A673 (cell line): Measurements from ENCODE around the gene LRTM1. TPM values are rescaled to one million over a fixed set of nuclear protein-coding genes. Genes with fewer than 3 reads are reported as not detected.

Experiments
- BruUV-seq: library from RNA; stranded (reverse); fragments of 400-500 nt; replicated peaks from 2 replicates; lab custom pipeline; 2021; lab: Mats Ljungman, UMichigan
- CTCF ChIA-PET: fragments of 300-600 bp; sonication (Branson Sonifier 250); formaldehyde crosslinking; loops from one replicate; lab custom pipeline; 2022; ENCODE audit warnings: antibody characterized with exemption; lab: Charles Lee
- POLR2A ChIA-PET: fragments of 300-600 bp; sonication (Branson Sonifier 250); formaldehyde crosslinking; loops from one replicate; lab custom pipeline; 2022; ENCODE audit warnings: antibody characterized with exemption; ENCODE audit not compliant: low non-redundant PET; lab: Charles Lee
- DNase-seq: peaks from one replicate; pipeline ENCODE4 v3.0.0-alpha.2; 2015; ENCODE audit warnings: low spot score
- H3K27ac ChIP-seq: fragments of 200-600 bp; sonication (generic); 2 replicates; pipeline ENCODE4 v1.5.1; 2016; ENCODE audit warnings: mixed run types, low read depth, mild to moderate bottlenecking, mixed read lengths, antibody characterized with exemption, low read length; ENCODE audit not compliant: poor library complexity, severe bottlenecking
- H3K27me3 ChIP-seq: fragments of 200-600 bp; sonication (generic); replicated peaks from 2 replicates; pipeline ENCODE4 v1.6.1; 2017; ENCODE audit warnings: mixed run types, low read depth, mild to moderate bottlenecking, mixed read lengths, antibody characterized with exemption, low read length; ENCODE audit not compliant: insufficient read depth, poor library complexity
- H3K36me3 ChIP-seq: fragments of 200-600 bp; sonication (generic); 2 replicates; pipeline ENCODE4 v1.6.1; 2016; ENCODE audit warnings: mixed run types, mild to moderate bottlenecking, mixed read lengths, antibody characterized with exemption, low read length; ENCODE audit not compliant: insufficient read depth, poor library complexity, severe bottlenecking
- H3K4me1 ChIP-seq: fragments of 200-600 bp; sonication (generic); 2 replicates; pipeline ENCODE4 v1.6.1; 2017; ENCODE audit warnings: mixed run types, mild to moderate bottlenecking, mixed read lengths, antibody characterized with exemption, low read length; ENCODE audit not compliant: insufficient read depth, poor library complexity, severe bottlenecking
- H3K4me3 ChIP-seq: fragments of 200-600 bp; sonication (generic); 2 replicates; pipeline ENCODE4 v1.5.1; 2016; ENCODE audit warnings: low read depth, mixed run types, mild to moderate bottlenecking, mixed read lengths, low read length; ENCODE audit not compliant: poor library complexity, severe bottlenecking
- H3K9me3 ChIP-seq: fragments of 200-600 bp; sonication (generic); 2 replicates; pipeline ENCODE4 v1.6.1; 2016; ENCODE audit warnings: mixed run types, low read depth, mild to moderate bottlenecking, mixed read lengths, antibody characterized with exemption, low read length; ENCODE audit not compliant: poor library complexity, severe bottlenecking
- CTCF ChIP-seq: fragments of 300-800, 200-600 bp; sonication (generic); conservative IDR thresholded peaks from 2 replicates; pipeline ENCODE4 v1.5.1; 2017; ENCODE audit warnings: low read depth, mild to moderate bottlenecking, antibody characterized with exemption, low read length, moderate library complexity, mixed read lengths
- EZH2 ChIP-seq: fragments of 200-600 bp; sonication (generic); IDR thresholded peaks from 2 replicates; pipeline ENCODE4 v1.6.1; 2017; ENCODE audit warnings: borderline replicate concordance, low read depth, mild to moderate bottlenecking, mixed read lengths, antibody characterized with exemption, low read length; ENCODE audit not compliant: poor library complexity, severe bottlenecking
- intact Hi-C: fragments of 100-400 bp; cut with micrococcal nuclease; formaldehyde crosslinking; loops from one replicate; pipeline ENCODE4 v1.10.0; 2022; ENCODE audit not compliant: unreplicated experiment
- total RNA-seq: library from RNA; stranded (reverse); gene quantifications from 2 replicates; pipeline ENCODE4 v1.2.3, GENCODE V29; 2021

LRTM1 gene
- total RNA-seq, 1 experiment from 2014 or later: not detected

DNA sequence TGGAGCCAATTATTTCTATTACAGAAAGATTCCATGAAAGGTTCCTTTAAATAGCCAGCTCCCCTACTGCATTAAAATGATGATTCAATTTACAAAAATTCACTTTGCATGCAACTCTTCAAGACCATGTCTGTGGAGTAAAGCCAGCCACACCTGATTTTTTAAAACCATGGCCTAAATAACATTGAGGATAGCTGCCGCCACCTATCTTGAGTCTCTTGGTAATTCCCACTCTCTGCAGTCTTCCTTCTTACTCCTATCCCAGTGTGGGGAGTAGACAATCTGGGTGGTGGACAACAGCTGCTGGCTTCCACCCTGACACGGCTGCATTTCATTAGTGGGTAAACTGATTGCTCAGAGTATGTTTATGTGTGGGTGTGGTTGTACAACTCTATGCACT lies 10.7 kb downstream of the LRTM1 start:
- ChIA-PET CTCF (no interaction called here), POLR2A (no interaction called here)
- intact Hi-C loops: no loop called here
- no peak overlapping the region for H3K27ac ChIP-seq
- H3K4me1 ChIP-seq: no peaks in the 10 kb centered on the region
- TF ChIP-seq CTCF (no peak), EZH2 (no peak)
- H3K36me3 ChIP-seq: no peaks in the 10 kb centered on the region
- no peak overlapping the region for H3K4me3 ChIP-seq
- DNase-seq: no peak
- no TSS peak for BruUV-seq
- no peaks in the 10 kb centered on the region for H3K9me3 ChIP-seq
- no peaks in the 10 kb centered on the region for H3K27me3 ChIP-seq

GRCh38 chr3:54916732-54917131 lies 11.1 kb downstream of the LRTM1 start:
- no peak for TF ChIP-seq EZH2
- TF ChIP-seq CTCF: no peak
- H3K4me3 ChIP-seq: no peak overlapping the region
- DNase-seq: no peak
- H3K27me3 ChIP-seq: no peaks in the 10 kb centered on the region
- H3K9me3 ChIP-seq: no peaks in the 10 kb centered on the region
- H3K36me3 ChIP-seq: no peaks in the 10 kb centered on the region
- H3K27ac ChIP-seq: no peak overlapping the region
- intact Hi-C loops: no loop called here
- POLR2A ChIA-PET: no interaction called here
- no peaks in the 10 kb centered on the region for H3K4me1 ChIP-seq
- CTCF ChIA-PET: no interaction called here
- no TSS peak for BruUV-seq

DNA sequence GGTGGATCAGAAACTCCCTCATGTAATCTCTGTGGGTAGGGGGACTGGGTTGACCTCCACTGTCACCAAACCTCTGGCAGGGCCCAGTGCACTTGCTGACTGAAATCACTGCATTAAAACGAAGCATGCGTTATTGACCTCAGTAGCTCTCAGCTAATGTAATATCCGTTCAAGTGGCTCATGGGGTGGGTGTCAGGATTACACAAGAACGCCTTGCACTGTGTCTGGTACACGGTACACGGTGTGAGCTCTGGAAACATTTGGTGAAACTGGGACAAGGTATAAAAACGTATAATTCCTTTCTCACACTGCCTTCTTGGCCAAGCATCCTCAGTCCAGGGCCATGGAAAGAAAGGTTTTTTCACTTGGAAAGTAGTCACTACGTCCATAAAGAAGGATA lies 11.9 kb downstream of the LRTM1 start:
- CTCF ChIA-PET: no interaction called here
- intact Hi-C loops: no loop called here
- H3K27ac ChIP-seq: no peak overlapping the region

DNA sequence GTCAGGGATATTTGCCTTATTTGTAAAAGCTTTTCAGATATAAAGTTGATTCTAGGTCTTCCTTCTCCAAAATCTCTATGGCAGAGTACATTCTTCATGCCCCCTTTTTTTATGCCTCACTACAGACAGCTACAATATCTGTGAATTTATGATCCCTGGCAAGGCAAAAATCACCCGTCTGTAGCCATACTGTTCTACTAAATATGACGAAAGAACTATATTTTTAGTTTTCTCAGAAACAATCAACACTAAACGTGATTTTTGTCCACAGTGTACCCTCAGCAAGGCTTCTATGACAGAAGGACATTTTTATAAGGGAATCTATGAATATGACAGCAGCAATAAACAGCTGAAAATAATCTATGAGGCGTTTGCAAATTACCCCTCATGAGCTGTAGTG lies 12.7 kb downstream of the LRTM1 start:
- no peaks in the 10 kb centered on the region for H3K27me3 ChIP-seq
- H3K36me3 ChIP-seq: no peaks in the 10 kb centered on the region
- no peak for DNase-seq
- H3K4me3 ChIP-seq: no peak overlapping the region
- BruUV-seq: no TSS peak
- H3K9me3 ChIP-seq: no peaks in the 10 kb centered on the region
- H3K27ac ChIP-seq: no peak overlapping the region
- intact Hi-C loops: no loop called here
- ChIA-PET POLR2A (no interaction called here), CTCF (no interaction called here)
- no peaks in the 10 kb centered on the region for H3K4me1 ChIP-seq
- no peak for TF ChIP-seq CTCF
- no peak for TF ChIP-seq EZH2

More for the DNA sequence above, 11.9 kb downstream of the LRTM1 start:
- no peak for TF ChIP-seq EZH2
- POLR2A ChIA-PET: no interaction called here
- H3K9me3 ChIP-seq: no peaks in the 10 kb centered on the region
- no peaks in the 10 kb centered on the region for H3K4me1 ChIP-seq
- H3K36me3 ChIP-seq: no peaks in the 10 kb centered on the region
- H3K4me3 ChIP-seq: no peak overlapping the region
- no peaks in the 10 kb centered on the region for H3K27me3 ChIP-seq
- DNase-seq: no peak
- no TSS peak for BruUV-seq
